SU-DHL-6 (cell line): ENCODE measurements around the gene NKAIN1.

Experiments
- CTCF ChIP-seq: fragments of 200-600 bp; sonication (generic); IDR thresholded peaks from one replicate; pipeline ENCODE4 v1.5.1; 2017; ENCODE audit warnings: antibody characterized with exemption, mild to moderate bottlenecking, low read length, moderate library complexity; ENCODE audit not compliant: insufficient read depth, poor library complexity, severe bottlenecking
- EZH2phosphoT487 ChIP-seq: fragments of 200-600 bp; sonication (generic), shearing (Covaris generic); conservative IDR thresholded peaks from 2 replicates; pipeline ENCODE4 v1.6.1; 2018; ENCODE audit warnings: mild to moderate bottlenecking, antibody characterized with exemption, low read length, moderate library complexity, mixed read lengths

GRCh38 chr1:31289021-31289420 lies 49.3 kb upstream of the NKAIN1 start:
- TF ChIP-seq CTCF (no peak), EZH2phosphoT487 (no peak)
